GM10248 (cell line): ENCODE results near the gene KIRREL3.

Source experiments
- CTCF ChIA-PET: fragments of 300-600 bp; sonication (Branson Sonifier 250); formaldehyde crosslinking; extraction: SDS; loops from one replicate; lab custom pipeline; 2021; ENCODE audit warnings: antibody characterized with exemption; lab: Yijun Ruan, JAX
- POLR2A ChIA-PET: fragments of 350-650 bp; sonication (Branson Sonifier 250); formaldehyde crosslinking; extraction: SDS; loops from one replicate; lab custom pipeline; 2020; ENCODE audit warnings: antibody characterized with exemption; lab: Yijun Ruan, JAX
- DNase-seq: peaks from one replicate; pipeline ENCODE4 v3.0.0; 2012; ENCODE audit errors: extremely low spot score
- TF ChIP-seq, protein P1 (sequence below): IDR thresholded peaks from 2 replicates; pipeline ENCODE4 v1.5.1; 2012; ENCODE audit warnings: mild to moderate bottlenecking, low read depth; ENCODE audit errors: extremely low read depth, missing control alignments, control extremely low read depth

Gene KIRREL3

GRCh38 chr11:126874276-126874675 is 126.3 kb downstream of the KIRREL3 start:
- POLR2A ChIA-PET: no interaction called here
- TF ChIP-seq, protein P1, sequence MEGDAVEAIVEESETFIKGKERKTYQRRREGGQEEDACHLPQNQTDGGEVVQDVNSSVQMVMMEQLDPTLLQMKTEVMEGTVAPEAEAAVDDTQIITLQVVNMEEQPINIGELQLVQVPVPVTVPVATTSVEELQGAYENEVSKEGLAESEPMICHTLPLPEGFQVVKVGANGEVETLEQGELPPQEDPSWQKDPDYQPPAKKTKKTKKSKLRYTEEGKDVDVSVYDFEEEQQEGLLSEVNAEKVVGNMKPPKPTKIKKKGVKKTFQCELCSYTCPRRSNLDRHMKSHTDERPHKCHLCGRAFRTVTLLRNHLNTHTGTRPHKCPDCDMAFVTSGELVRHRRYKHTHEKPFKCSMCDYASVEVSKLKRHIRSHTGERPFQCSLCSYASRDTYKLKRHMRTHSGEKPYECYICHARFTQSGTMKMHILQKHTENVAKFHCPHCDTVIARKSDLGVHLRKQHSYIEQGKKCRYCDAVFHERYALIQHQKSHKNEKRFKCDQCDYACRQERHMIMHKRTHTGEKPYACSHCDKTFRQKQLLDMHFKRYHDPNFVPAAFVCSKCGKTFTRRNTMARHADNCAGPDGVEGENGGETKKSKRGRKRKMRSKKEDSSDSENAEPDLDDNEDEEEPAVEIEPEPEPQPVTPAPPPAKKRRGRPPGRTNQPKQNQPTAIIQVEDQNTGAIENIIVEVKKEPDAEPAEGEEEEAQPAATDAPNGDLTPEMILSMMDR: no peak
- CTCF ChIA-PET: no interaction called here
- DNase-seq: no peak

GRCh38 chr11:126871792-126872191 is 128.8 kb downstream of the KIRREL3 start:
- no peak for DNase-seq
- POLR2A ChIA-PET: no interaction called here
- TF ChIP-seq, protein P1: no peak
- CTCF ChIA-PET: no interaction called here

GRCh38 chr11:126870021-126870420 is 130.5 kb downstream of the KIRREL3 start:
- ChIA-PET CTCF (no interaction called here), POLR2A (no interaction called here)
- TF ChIP-seq, protein P1: no peak

GRCh38 chr11:126868741-126869140 is 131.8 kb downstream of the KIRREL3 start:
- CTCF ChIA-PET: no interaction called here
- POLR2A ChIA-PET: no interaction called here
- DNase-seq: no peak
- TF ChIP-seq, protein P1: no peak

More at GRCh38 chr11:126870021-126870420, 130.5 kb downstream of the KIRREL3 start:
- no peak for DNase-seq

DNA sequence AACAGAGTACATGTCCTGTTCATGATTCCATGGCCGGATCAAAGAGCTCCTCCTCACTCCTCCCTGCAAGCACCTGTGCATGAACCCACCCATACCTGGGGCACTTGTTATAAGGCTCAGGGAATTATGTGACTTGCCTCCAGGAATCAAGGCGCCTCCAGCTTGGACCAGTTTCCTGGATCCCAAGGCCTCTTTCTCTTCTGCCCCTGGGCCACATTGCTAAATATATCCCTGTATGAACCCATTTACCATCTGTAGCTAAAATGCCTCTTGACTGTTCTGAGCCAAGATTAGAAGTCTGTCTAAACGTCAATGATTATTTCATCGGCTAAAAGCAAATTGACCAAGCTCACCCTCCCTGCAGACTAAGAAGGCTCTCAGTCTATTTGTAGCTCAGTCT is 135.6 kb downstream of the KIRREL3 start:
- DNase-seq: no peak
- ChIA-PET CTCF (interaction anchor here (0.8 to 1.7 kb wide), 2 partner anchors 38 to 45 kb away, joined by 3 read pairs; no protein-coding TSS in a partner anchor), POLR2A (no interaction called here)
- TF ChIP-seq, protein P1: no peak

DNA sequence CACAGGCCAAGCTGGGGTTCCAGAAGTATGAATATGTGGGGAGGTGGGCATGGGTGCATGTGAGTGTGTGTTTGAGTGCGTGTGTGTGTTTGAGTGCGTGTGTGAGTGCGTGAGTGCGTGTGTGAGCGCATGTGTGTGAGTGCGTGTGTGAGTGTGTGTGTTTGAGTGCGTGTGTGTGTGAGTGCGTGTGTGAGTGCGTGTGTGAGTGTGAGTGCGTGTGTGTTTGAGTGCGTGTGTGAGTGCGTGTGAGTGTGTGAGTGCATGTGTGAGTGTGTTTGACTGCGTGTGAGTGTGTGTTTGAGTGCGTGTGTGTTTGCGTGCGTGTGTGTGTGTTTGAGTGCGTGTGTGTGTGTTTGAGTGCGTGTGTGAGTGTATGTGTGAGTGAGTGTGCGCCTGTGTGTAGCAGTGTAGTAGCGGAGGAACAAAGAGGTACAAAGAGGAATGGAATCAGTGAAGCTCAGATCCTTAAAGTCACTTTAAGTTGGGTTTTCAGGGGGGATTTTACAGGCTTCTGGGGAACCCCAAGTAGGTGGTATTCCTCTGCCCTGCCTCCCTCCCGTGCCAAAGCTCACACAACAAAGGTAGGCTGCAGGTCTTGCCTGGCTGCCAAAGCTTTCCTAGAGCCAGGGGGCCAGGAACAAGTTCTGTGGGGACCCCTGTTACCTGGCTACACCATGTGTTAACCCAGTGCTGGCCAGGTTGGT is 137.1 kb downstream of the KIRREL3 start:
- POLR2A ChIA-PET: no interaction called here
- CTCF ChIA-PET: interaction anchor here (1.7 kb wide), 1 partner anchor 40 kb away, joined by 3 read pairs; no protein-coding TSS in a partner anchor
- TF ChIP-seq, protein P1: no peak
- DNase-seq: no peak
